Measurements from ENCODE around the gene CDA. TPM values are rescaled to one million over a fixed set of nuclear protein-coding genes. Genes with fewer than 3 reads are reported as not detected.
A peak's percentile ranks its signal among the peaks of the same experiment; 100 is the strongest.

Gene CDA
- total and polyA plus RNA-seq, 2 of the 8 experiments (the other 6 are each of a cell fraction or from before 2014, with no cell fraction given), result 4.4 to 11.3 TPM

- peaks cover under 1 to 29% of the 10 kb centered on the region in 2 experiments; a peak in 3 of 4 replicates for H3K79me2 ChIP-seq (ENCODE audit: control insufficient read depth in 1 of 2, insufficient read depth in 2 of 2, low read length in 2 of 2)
- no peak overlapping the region for H4K91ac ChIP-seq (replicated peaks; ENCODE audit: insufficient read length, low read length)
- H3K27me3 ChIP-seq (replicated peaks in 1 of 4; ENCODE audit: control insufficient read depth in 3 of 4, extremely low read depth in 1 of 4, insufficient read depth in 3 of 4, low read length in 3 of 4), result no peaks in the 10 kb centered on the region
- WGBS, 2 experiments (ENCODE audit: extremely low coverage in 1 of 2, insufficient coverage in 1 of 2, insufficient read length in 1 of 2, insufficient replicate concordance in 2 of 2, low coverage in 1 of 2, low lambda C conversion rate in 2 of 2, missing lambda C conversion rate in 1 of 2), result 88% methylated on average over 18 of the region's 20 CpGs; no CpG with 5 or more reads in 1 of the 2 experiments
- no peaks in the 10 kb centered on the region for H3K23me2 ChIP-seq (ENCODE audit: low read depth, low read length)
- H3K4ac ChIP-seq (replicated peaks; ENCODE audit: insufficient read length, low read depth, low read length), result no peak overlapping the region
- POLR2A ChIA-PET (ENCODE audit: partially characterized antibody), result interaction anchor here (1.1 kb wide), 1 partner anchor 810 kb away, joined by 3 read pairs; no protein-coding TSS in a partner anchor
- FAIRE-seq (no peak), DNase-seq (ENCODE audit: low read depth in 1 of 2, low spot score in 2 of 2) (no peak)
- H4K5ac ChIP-seq (ENCODE audit: insufficient read length, low read depth, low read length), result no peak overlapping the region
- H4K8ac ChIP-seq (ENCODE audit: extremely low read depth, insufficient read depth, low read length), result peak overlapping the region; percentile 40
- peaks cover 6 to 31% of the 10 kb centered on the region in 2 experiments for H4K20me1 ChIP-seq (replicated peaks in 1 of 2; ENCODE audit: control insufficient read depth in 1 of 2, insufficient read depth in 2 of 2, low read length in 2 of 2)
- H2BK120ac ChIP-seq (replicated peaks; ENCODE audit: low read depth, low read length), result no peak overlapping the region
- H3K79me1 ChIP-seq (ENCODE audit: low read depth, low read length), result peaks cover 7% of the 10 kb centered on the region
- H3K9me3 ChIP-seq (ENCODE audit: insufficient read depth in 2 of 2, low read depth in 1 of 2, low read length in 1 of 2), result no peaks in the 10 kb centered on the region
- no peak overlapping the region for H2AFZ ChIP-seq (ENCODE audit: low read length)
- no peak overlapping the region for H3K23ac ChIP-seq (ENCODE audit: insufficient read length)
- no peak overlapping the region for H3K4me3 ChIP-seq (ENCODE audit: extremely low read depth in 1 of 4, insufficient read depth in 2 of 4, low read depth in 3 of 4, low read length in 4 of 4)
- CTCF ChIA-PET (ENCODE audit: partially characterized antibody), result interaction anchor here (0.6 to 2.4 kb wide), 13 partner anchors 8 to 495 kb away, joined by 3 to 9 read pairs (median 3); no protein-coding TSS in a partner anchor
- no peak overlapping the region for H3K4me2 ChIP-seq (ENCODE audit: insufficient read depth in 1 of 2, low read depth in 2 of 2, low read length in 2 of 2)
- TF ChIP-seq CBX5 (IDR thresholded peaks at IDR 0.05; ENCODE audit: low read depth, low read length) (no peak), RAD21 (IDR thresholded peaks at IDR 0.05 in 1 of 2, conservative IDR thresholded peaks at IDR 0.05 in 1 of 2; ENCODE audit: low read depth in 2 of 2, low read length in 2 of 2) (peak; percentile 56 to 61), CTCF (IDR thresholded peaks at IDR 0.05; ENCODE audit: control extremely low read depth in 1 of 3, insufficient read depth in 1 of 3, low read depth in 1 of 3, low read length in 3 of 3) (peak; percentile 32 to 63 (median 56); a peak in 3 of 4 replicates), POU5F1 (IDR thresholded peaks at IDR 0.05; ENCODE audit: low read depth, low read length) (no peak), CEBPB (IDR thresholded peaks at IDR 0.05; ENCODE audit: low read depth, low read length) (no peak)
- no peak overlapping the region for H2BK5ac ChIP-seq (ENCODE audit: low read depth, low read length)
- no peak overlapping the region for H2BK20ac ChIP-seq (ENCODE audit: low read length)
- no peak overlapping the region for H2BK12ac ChIP-seq (ENCODE audit: low read depth, low read length)
- no peak overlapping the region for H3K18ac ChIP-seq (ENCODE audit: extremely low read depth, low read length)
- H3K4me1 ChIP-seq (replicated peaks in 1 of 4; ENCODE audit: control insufficient read depth in 3 of 4, insufficient read depth in 4 of 4, low read length in 3 of 4), result no peaks in the 10 kb centered on the region
- no peak overlapping the region for H3K9ac ChIP-seq (replicated peaks in 1 of 4; ENCODE audit: extremely low read depth in 1 of 4, low read depth in 3 of 4, low read length in 3 of 4)
- peaks cover 26 to 73% (median 56%) of the 10 kb centered on the region in 4 experiments for H3K36me3 ChIP-seq (ENCODE audit: control insufficient read depth in 2 of 4, insufficient read depth in 4 of 4, low read length in 3 of 4)
- no peak overlapping the region for H2AK5ac ChIP-seq (ENCODE audit: low read depth, low read length)
- no peak overlapping the region for H2BK15ac ChIP-seq (ENCODE audit: low read length)
- H3K14ac ChIP-seq (ENCODE audit: insufficient read length), result no peak overlapping the region
- H3K56ac ChIP-seq (replicated peaks; ENCODE audit: insufficient read length, low read depth, low read length), result no peak overlapping the region
- H3K27ac ChIP-seq (ENCODE audit: low read depth, low read length), result no peak overlapping the region
Measured at GRCh38 chr1:20654104-20654690, 65.3 kb downstream of the CDA start.

Data from H1 (cell line).